GM18907 (cell line): ENCODE measurements around the gene OLFM1.
"Not testable (repeated sequence)": the region's sequence is repeated elsewhere in the genome, so short reads cannot be mapped to it uniquely, and the experiment has no call there.

ENCODE experiments used
- ATAC-seq: cut with Tn5 transposase; IDR thresholded peaks from one replicate; pipeline ENCODE4 v1.9.1; 2021; ENCODE audit warnings: mild to moderate bottlenecking, moderate library complexity; ENCODE audit not compliant: unreplicated experiment

Gene OLFM1

GRCh38 chr9:135056541-135056940 is 30.9 kb upstream of the OLFM1 start:
- ATAC-seq, result no peak

GRCh38 chr9:135060461-135061116 is 26.9 kb upstream of the OLFM1 start:
- no peak for ATAC-seq

- no peak for ATAC-seq
These were observed 26.0 kb upstream of the OLFM1 start for GRCh38 chr9:135061441-135061840.

GRCh38 chr9:135062254-135062653 is 25.2 kb upstream of the OLFM1 start:
- no peak for ATAC-seq

GRCh38 chr9:135063466-135063865 is 24.0 kb upstream of the OLFM1 start:
- not testable (repeated sequence) for ATAC-seq

- ATAC-seq, result not testable (repeated sequence)
These were observed 23.6 kb upstream of the OLFM1 start for GRCh38 chr9:135063888-135064287.

GRCh38 chr9:135065151-135065550 is 22.3 kb upstream of the OLFM1 start:
- ATAC-seq, result no peak

- no peak for ATAC-seq
These were observed 21.7 kb upstream of the OLFM1 start for GRCh38 chr9:135065804-135066203.

- no peak for ATAC-seq
These were observed 21.2 kb upstream of the OLFM1 start for GRCh38 chr9:135066291-135066690.

- ATAC-seq, result no peak
These were observed 20.3 kb upstream of the OLFM1 start for GRCh38 chr9:135067096-135067710.

- no peak for ATAC-seq
These were observed 18.6 kb upstream of the OLFM1 start for GRCh38 chr9:135068776-135069415.

- ATAC-seq, result no peak
These were observed 17.8 kb upstream of the OLFM1 start for GRCh38 chr9:135069558-135070197.

GRCh38 chr9:135070198-135070951 is 17.1 kb upstream of the OLFM1 start:
- no peak for ATAC-seq

- no peak for ATAC-seq
These were observed 16.3 kb upstream of the OLFM1 start for GRCh38 chr9:135070964-135071735.

GRCh38 chr9:135073081-135073740 is 14.3 kb upstream of the OLFM1 start:
- ATAC-seq, result no peak

- ATAC-seq, result no peak
These were observed 13.6 kb upstream of the OLFM1 start for GRCh38 chr9:135073741-135074305.

- no peak for ATAC-seq
These were observed 12.9 kb upstream of the OLFM1 start for GRCh38 chr9:135074354-135075233.
